Mesendoderm (in vitro differentiated cells): Measurements from ENCODE around the gene CCNL2.

Experiments used
- DNase-seq: peaks from one replicate; pipeline ENCODE4 v3.0.0; 2013
- H2AK5ac ChIP-seq: 2 replicates; pipeline ENCODE4 v1.6.1; 2013; ENCODE audit warnings: low read length, inconsistent platforms
- H2BK120ac ChIP-seq: 2 replicates; pipeline ENCODE4 v1.6.1; 2013; ENCODE audit warnings: low read depth, mild to moderate bottlenecking, low read length, moderate library complexity, mixed read lengths
- H2BK15ac ChIP-seq: replicated peaks from 2 replicates; pipeline ENCODE4 v1.6.1; 2013; ENCODE audit warnings: low read depth, mild to moderate bottlenecking, moderate library complexity
- H2BK5ac ChIP-seq: 2 replicates; pipeline ENCODE4 v1.6.1; 2013; ENCODE audit warnings: low read length, inconsistent platforms
- H3K18ac ChIP-seq: 2 replicates; pipeline ENCODE4 v1.6.1; 2013; ENCODE audit warnings: mild to moderate bottlenecking, low read length, mixed read lengths
- H3K23ac ChIP-seq: one replicate; pipeline ENCODE4 v1.6.1; 2013; ENCODE audit warnings: low read length
- H3K27ac ChIP-seq: 2 replicates; pipeline ENCODE4 v1.5.1; 2013; ENCODE audit warnings: low read depth, mild to moderate bottlenecking, inconsistent platforms, low read length, moderate library complexity
- H3K27me3 ChIP-seq: 2 replicates; pipeline ENCODE4 v1.6.1; 2013; ENCODE audit warnings: low read length, control low read depth, mild to moderate bottlenecking, inconsistent platforms; ENCODE audit not compliant: insufficient read depth, poor library complexity
- H3K36me3 ChIP-seq: 2 replicates; pipeline ENCODE4 v1.6.1; 2013; ENCODE audit warnings: low read length, inconsistent platforms; ENCODE audit not compliant: control insufficient read depth, insufficient read depth
- H3K4ac ChIP-seq: one replicate; pipeline ENCODE4 v1.6.1; 2013; ENCODE audit warnings: low read depth, mild to moderate bottlenecking, low read length, moderate library complexity
- H3K4me1 ChIP-seq: 2 replicates; pipeline ENCODE4 v1.6.1; 2013; ENCODE audit warnings: low read depth, low read length, inconsistent platforms; ENCODE audit not compliant: control insufficient read depth
- H3K4me2 ChIP-seq: 2 replicates; pipeline ENCODE4 v1.6.1; 2013; ENCODE audit warnings: low read length
- H3K4me3 ChIP-seq: 2 replicates; pipeline ENCODE4 v1.5.1; 2013; ENCODE audit warnings: mild to moderate bottlenecking, low read length
- H3K56ac ChIP-seq: one replicate; pipeline ENCODE4 v1.6.1; 2013; ENCODE audit warnings: low read length
- H3K79me1 ChIP-seq: 2 replicates; pipeline ENCODE4 v1.6.1; 2013; ENCODE audit warnings: low read length, inconsistent platforms
- H3K79me2 ChIP-seq: 2 replicates; pipeline ENCODE4 v1.6.1; 2013; ENCODE audit warnings: mild to moderate bottlenecking, low read length; ENCODE audit not compliant: control insufficient read depth, insufficient read depth
- H3K9ac ChIP-seq: 2 replicates; pipeline ENCODE4 v1.6.1; 2013; ENCODE audit warnings: low read length, inconsistent platforms
- H4K5ac ChIP-seq: one replicate; pipeline ENCODE4 v1.6.1; 2013; ENCODE audit warnings: low read length
- H4K8ac ChIP-seq: one replicate; pipeline ENCODE4 v1.6.1; 2013; ENCODE audit warnings: low read depth, mild to moderate bottlenecking, control low read depth, low read length, moderate library complexity
- WGBS: extraction: QIAGEN DNeasy Blood & Tissue Kit; methylation state at CpG from one replicate; pipeline ENCODE4 v1.1.7; 2013; ENCODE audit warnings: low lambda C conversion rate, missing lambda C conversion rate; ENCODE audit not compliant: insufficient coverage; ENCODE audit errors: extremely low coverage; 5-methylcytosine and 5-hydroxymethylcytosine counted together

CCNL2 gene

GRCh38 chr1:1394116-1394515, 5.0 kb downstream of the CCNL2 start:
- Histone ChIP-seq H3K9ac (no peak overlapping the region), H4K8ac (no peak overlapping the region), H2BK15ac (no peak overlapping the region), H2AK5ac (no peak overlapping the region), H3K79me2 (peaks cover 34% of the 10 kb centered on the region), H3K4ac (no peak overlapping the region), H4K5ac (no peak overlapping the region), H3K36me3 (peaks cover 35% of the 10 kb centered on the region), H3K79me1 (peaks cover 29% of the 10 kb centered on the region), H2BK5ac (no peak overlapping the region), H3K18ac (no peak overlapping the region), H3K27me3 (no peaks in the 10 kb centered on the region), H3K4me3 (no peak overlapping the region), H3K4me2 (no peak overlapping the region), H3K27ac (no peak overlapping the region), H3K4me1 (no peaks in the 10 kb centered on the region), H3K56ac (no peak overlapping the region), H2BK120ac (no peak overlapping the region), H3K23ac (no peak overlapping the region)
- no CpG with 5 or more reads among the region's 7 CpGs for WGBS
- DNase-seq = no peak

GRCh38 chr1:1393428-1393827, 5.7 kb downstream of the CCNL2 start:
- no peak overlapping the region for H3K18ac ChIP-seq
- H2AK5ac ChIP-seq = no peak overlapping the region
- H3K56ac ChIP-seq = no peak overlapping the region
- H3K27me3 ChIP-seq = no peaks in the 10 kb centered on the region
- no peak overlapping the region for H3K4ac ChIP-seq
- no peak overlapping the region for H3K4me3 ChIP-seq
- no peak overlapping the region for H3K23ac ChIP-seq
- H2BK120ac ChIP-seq = no peak overlapping the region
- peaks cover 35% of the 10 kb centered on the region for H3K36me3 ChIP-seq
- no peak overlapping the region for H3K4me2 ChIP-seq
- H4K5ac ChIP-seq = no peak overlapping the region
- H2BK5ac ChIP-seq = no peak overlapping the region
- H3K27ac ChIP-seq = no peak overlapping the region
- WGBS = no CpG with 5 or more reads among the region's 11 CpGs
- no peak overlapping the region for H3K9ac ChIP-seq
- DNase-seq = no peak
- no peak overlapping the region for H4K8ac ChIP-seq
- no peak overlapping the region for H2BK15ac ChIP-seq
- peaks cover 28% of the 10 kb centered on the region for H3K79me1 ChIP-seq
- H3K4me1 ChIP-seq = no peaks in the 10 kb centered on the region
- peaks cover 28% of the 10 kb centered on the region for H3K79me2 ChIP-seq

DNA sequence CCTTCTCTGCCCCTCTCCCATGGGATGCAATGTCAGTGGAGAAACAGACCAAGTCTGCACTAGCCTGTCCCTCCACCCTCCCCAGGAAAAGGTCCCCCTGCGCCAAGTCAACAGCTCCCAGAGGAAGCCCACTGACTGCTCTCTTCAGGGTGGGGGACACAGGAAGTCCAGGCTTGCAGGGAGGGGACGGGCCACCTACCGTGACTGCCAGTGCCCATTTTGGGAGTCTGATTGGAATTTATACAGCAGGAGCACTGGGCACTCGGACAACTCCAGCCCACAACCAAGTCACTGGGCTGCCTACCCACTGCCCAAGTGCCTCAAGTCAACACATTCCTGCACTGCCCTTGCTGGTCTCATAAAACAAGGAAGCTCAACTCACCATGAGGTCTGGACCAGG, 6.1 kb downstream of the CCNL2 start:
- no CpG with 5 or more reads among the region's 4 CpGs for WGBS
- no peak overlapping the region for H2BK5ac ChIP-seq
- no peak for DNase-seq
- no peak overlapping the region for H4K8ac ChIP-seq
- no peak overlapping the region for H4K5ac ChIP-seq
- H3K4ac ChIP-seq = no peak overlapping the region
- H2AK5ac ChIP-seq = no peak overlapping the region
- H3K4me1 ChIP-seq = no peaks in the 10 kb centered on the region
- peaks cover 25% of the 10 kb centered on the region for H3K79me1 ChIP-seq
- no peaks in the 10 kb centered on the region for H3K27me3 ChIP-seq
- no peak overlapping the region for H3K9ac ChIP-seq
- H3K18ac ChIP-seq = no peak overlapping the region
- H3K79me2 ChIP-seq = peaks cover 24% of the 10 kb centered on the region
- H3K4me3 ChIP-seq = no peak overlapping the region
- H2BK15ac ChIP-seq = no peak overlapping the region
- peaks cover 36% of the 10 kb centered on the region for H3K36me3 ChIP-seq
- no peak overlapping the region for H3K56ac ChIP-seq
- no peak overlapping the region for H2BK120ac ChIP-seq
- no peak overlapping the region for H3K4me2 ChIP-seq
- H3K27ac ChIP-seq = no peak overlapping the region
- no peak overlapping the region for H3K23ac ChIP-seq

GRCh38 chr1:1391225-1391624, 7.9 kb downstream of the CCNL2 start:
- Histone ChIP-seq H4K5ac (no peak overlapping the region), H3K27me3 (no peaks in the 10 kb centered on the region), H3K4me1 (no peaks in the 10 kb centered on the region), H4K8ac (no peak overlapping the region), H2BK120ac (no peak overlapping the region), H3K9ac (no peak overlapping the region), H3K4me3 (no peak overlapping the region), H3K4ac (no peak overlapping the region), H3K56ac (no peak overlapping the region), H3K79me2 (peaks cover 12% of the 10 kb centered on the region), H2AK5ac (no peak overlapping the region), H3K27ac (no peak overlapping the region), H3K4me2 (no peak overlapping the region), H3K18ac (no peak overlapping the region), H3K23ac (no peak overlapping the region), H3K36me3 (peaks cover 39% of the 10 kb centered on the region), H2BK5ac (no peak overlapping the region), H3K79me1 (peaks cover 15% of the 10 kb centered on the region), H2BK15ac (no peak overlapping the region)
- no CpG with 5 or more reads among the region's 12 CpGs for WGBS
- DNase-seq = no peak

GRCh38 chr1:1390675-1391074, 8.5 kb downstream of the CCNL2 start:
- Histone ChIP-seq H3K9ac (no peak overlapping the region), H3K56ac (no peak overlapping the region), H3K79me2 (peaks cover 12% of the 10 kb centered on the region), H2BK15ac (no peak overlapping the region), H2BK120ac (no peak overlapping the region), H3K4me1 (no peaks in the 10 kb centered on the region), H3K23ac (no peak overlapping the region), H3K79me1 (peaks cover 15% of the 10 kb centered on the region), H2BK5ac (no peak overlapping the region), H3K4ac (no peak overlapping the region), H3K4me2 (no peak overlapping the region), H3K27ac (no peak overlapping the region), H3K27me3 (no peaks in the 10 kb centered on the region), H3K18ac (no peak overlapping the region), H3K4me3 (no peak overlapping the region), H4K5ac (no peak overlapping the region), H4K8ac (no peak overlapping the region), H2AK5ac (no peak overlapping the region), H3K36me3 (peaks cover 40% of the 10 kb centered on the region)
- no peak for DNase-seq
- no CpG with 5 or more reads among the region's 12 CpGs for WGBS

DNA sequence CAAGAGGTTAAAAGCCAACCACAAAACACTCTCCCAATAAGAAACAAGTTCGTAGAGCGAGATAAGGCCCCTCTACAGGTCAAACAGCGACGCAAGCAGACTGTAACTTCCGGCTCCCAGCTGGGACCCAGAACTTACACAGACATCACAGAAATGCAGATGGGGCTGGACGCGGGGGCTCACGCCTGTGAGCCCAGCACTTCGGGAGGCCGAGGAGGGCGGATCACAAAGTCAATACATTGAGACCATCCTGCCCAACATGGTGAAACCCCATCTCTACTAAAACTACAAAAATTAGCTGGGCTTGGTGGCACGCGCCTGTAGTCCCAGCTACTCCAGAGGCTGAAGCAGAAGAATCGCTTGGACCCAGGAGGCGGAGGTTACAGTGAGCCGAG, 11.1 kb downstream of the CCNL2 start:
- no peak overlapping the region for H3K4ac ChIP-seq
- no peak overlapping the region for H3K56ac ChIP-seq
- H3K18ac ChIP-seq = no peak overlapping the region
- H2BK15ac ChIP-seq = no peak overlapping the region
- H3K27me3 ChIP-seq = no peaks in the 10 kb centered on the region
- H3K23ac ChIP-seq = no peak overlapping the region
- no peak for DNase-seq
- H3K36me3 ChIP-seq = peaks cover 26% of the 10 kb centered on the region
- peaks cover 4% of the 10 kb centered on the region for H3K79me1 ChIP-seq
- no CpG with 5 or more reads among the region's 16 CpGs for WGBS
- H3K27ac ChIP-seq = no peak overlapping the region
- H3K4me2 ChIP-seq = no peak overlapping the region
- no peak overlapping the region for H3K4me3 ChIP-seq
- no peak overlapping the region for H2BK120ac ChIP-seq
- H3K79me2 ChIP-seq = peaks cover 3% of the 10 kb centered on the region
- no peak overlapping the region for H2AK5ac ChIP-seq
- no peaks in the 10 kb centered on the region for H3K4me1 ChIP-seq
- H2BK5ac ChIP-seq = no peak overlapping the region
- no peak overlapping the region for H4K5ac ChIP-seq
- no peak overlapping the region for H3K9ac ChIP-seq
- no peak overlapping the region for H4K8ac ChIP-seq
